ENCODE measurements around the gene FANCG.
A peak's percentile ranks its signal among the peaks of the same experiment; 100 is the strongest.

FANCG gene

DNA sequence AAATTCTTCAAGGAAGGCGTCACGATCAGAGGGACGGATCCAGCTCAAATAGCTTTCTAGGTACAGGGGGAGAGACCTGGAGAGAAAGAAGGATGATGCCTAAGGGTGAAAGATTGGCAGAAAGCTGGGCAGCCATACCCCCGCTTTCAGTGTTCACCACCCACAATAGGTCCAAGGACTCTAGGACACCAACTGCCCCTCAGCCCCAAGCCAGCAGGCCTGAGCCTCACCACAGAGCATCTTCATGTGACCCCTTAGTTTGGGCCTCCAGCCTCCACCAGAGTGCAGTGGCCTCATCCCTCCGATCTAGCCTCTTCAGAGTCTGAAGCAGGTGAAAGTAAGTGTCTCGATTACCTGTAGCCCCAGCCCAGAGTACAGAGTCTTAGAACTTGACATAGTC, 5.6 kb downstream of the FANCG start:
- no peaks in the 10 kb centered on the region for H3K9me3 ChIP-seq (ENCODE audit: insufficient read depth, low read length, severe bottlenecking)
- H3K4me2 ChIP-seq (ENCODE audit: insufficient read depth, low read length) = no peak overlapping the region
- H2AFZ ChIP-seq (ENCODE audit: low read depth, low read length) = no peak overlapping the region
- ATAC-seq (ENCODE audit: insufficient read depth, low read depth) (no peak), DNase-seq (no peak)
- TF ChIP-seq, protein P1, sequence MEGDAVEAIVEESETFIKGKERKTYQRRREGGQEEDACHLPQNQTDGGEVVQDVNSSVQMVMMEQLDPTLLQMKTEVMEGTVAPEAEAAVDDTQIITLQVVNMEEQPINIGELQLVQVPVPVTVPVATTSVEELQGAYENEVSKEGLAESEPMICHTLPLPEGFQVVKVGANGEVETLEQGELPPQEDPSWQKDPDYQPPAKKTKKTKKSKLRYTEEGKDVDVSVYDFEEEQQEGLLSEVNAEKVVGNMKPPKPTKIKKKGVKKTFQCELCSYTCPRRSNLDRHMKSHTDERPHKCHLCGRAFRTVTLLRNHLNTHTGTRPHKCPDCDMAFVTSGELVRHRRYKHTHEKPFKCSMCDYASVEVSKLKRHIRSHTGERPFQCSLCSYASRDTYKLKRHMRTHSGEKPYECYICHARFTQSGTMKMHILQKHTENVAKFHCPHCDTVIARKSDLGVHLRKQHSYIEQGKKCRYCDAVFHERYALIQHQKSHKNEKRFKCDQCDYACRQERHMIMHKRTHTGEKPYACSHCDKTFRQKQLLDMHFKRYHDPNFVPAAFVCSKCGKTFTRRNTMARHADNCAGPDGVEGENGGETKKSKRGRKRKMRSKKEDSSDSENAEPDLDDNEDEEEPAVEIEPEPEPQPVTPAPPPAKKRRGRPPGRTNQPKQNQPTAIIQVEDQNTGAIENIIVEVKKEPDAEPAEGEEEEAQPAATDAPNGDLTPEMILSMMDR (IDR thresholded peaks at IDR 0.05; ENCODE audit: borderline replicate concordance, extremely low read depth, low read length, poor library complexity, severe bottlenecking) = no peak
- no peak for TF ChIP-seq EZH2 (IDR thresholded peaks at IDR 0.05; ENCODE audit: borderline replicate concordance, low read depth, low read length, severe bottlenecking)
- H4K20me1 ChIP-seq (ENCODE audit: insufficient read depth, low read length) = peaks cover 48% of the 10 kb centered on the region
- no peak overlapping the region for H3K27ac ChIP-seq (ENCODE audit: low read length)
- peaks cover 75% of the 10 kb centered on the region for H3K36me3 ChIP-seq (ENCODE audit: insufficient read depth, low read length)
- peaks cover 71% of the 10 kb centered on the region for H3K4me1 ChIP-seq (ENCODE audit: insufficient read depth, low read length)
- no peaks in the 10 kb centered on the region for H3K27me3 ChIP-seq (ENCODE audit: insufficient read depth, low read length, poor library complexity)
- no peak overlapping the region for H3K4me3 ChIP-seq (ENCODE audit: low read depth in 1 of 2, low read length in 2 of 2)
- no peak overlapping the region for H3K9ac ChIP-seq (ENCODE audit: low read depth, low read length)
- H3K79me2 ChIP-seq (ENCODE audit: insufficient read depth, low read length) = peaks cover 68% of the 10 kb centered on the region

DNA sequence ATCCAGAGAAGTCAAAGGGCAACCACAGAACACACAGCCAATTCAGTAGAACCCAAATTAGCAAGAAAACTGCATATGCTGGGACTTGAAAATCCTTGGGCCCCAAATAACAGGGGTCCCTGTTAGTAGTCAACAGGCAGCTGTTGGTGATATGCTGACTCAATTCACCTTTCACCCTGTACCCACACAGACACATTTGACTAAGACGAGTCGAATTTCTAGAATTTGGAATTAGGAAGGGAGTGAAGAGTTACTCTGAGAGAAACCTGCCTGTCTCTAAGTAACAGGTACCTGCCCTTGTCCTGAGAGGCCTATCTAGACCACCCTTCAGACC, 6.5 kb downstream of the FANCG start:
- H3K79me2 ChIP-seq (ENCODE audit: insufficient read depth, low read length) = peaks cover 68% of the 10 kb centered on the region
- peak overlapping the region in 1 of 2 experiments; percentile 82; a peak in 2 of 4 replicates for H3K4me3 ChIP-seq (ENCODE audit: low read depth in 1 of 2, low read length in 2 of 2)
- DNase-seq = no peak
- no peak overlapping the region for H2AFZ ChIP-seq (ENCODE audit: low read depth, low read length)
- no peaks in the 10 kb centered on the region for H3K9me3 ChIP-seq (ENCODE audit: insufficient read depth, low read length, severe bottlenecking)
- peak overlapping the region; percentile 71 for H3K27ac ChIP-seq (ENCODE audit: low read length)
- H3K9ac ChIP-seq (ENCODE audit: low read depth, low read length) = peak overlapping the region; percentile 9; the same call in 1 of the 2 replicates
- no peak for ATAC-seq (ENCODE audit: insufficient read depth, low read depth)
- peaks cover 82% of the 10 kb centered on the region for H3K36me3 ChIP-seq (ENCODE audit: insufficient read depth, low read length)
- peaks cover 63% of the 10 kb centered on the region for H3K4me1 ChIP-seq (ENCODE audit: insufficient read depth, low read length)
- peaks cover 52% of the 10 kb centered on the region for H4K20me1 ChIP-seq (ENCODE audit: insufficient read depth, low read length)
- peak overlapping the region; percentile 67 for H3K4me2 ChIP-seq (ENCODE audit: insufficient read depth, low read length)
- no peaks in the 10 kb centered on the region for H3K27me3 ChIP-seq (ENCODE audit: insufficient read depth, low read length, poor library complexity)
- no peak for TF ChIP-seq EZH2 (IDR thresholded peaks at IDR 0.05; ENCODE audit: borderline replicate concordance, low read depth, low read length, severe bottlenecking)
- TF ChIP-seq, protein P1 (IDR thresholded peaks at IDR 0.05; ENCODE audit: borderline replicate concordance, extremely low read depth, low read length, poor library complexity, severe bottlenecking) = no peak

DNA sequence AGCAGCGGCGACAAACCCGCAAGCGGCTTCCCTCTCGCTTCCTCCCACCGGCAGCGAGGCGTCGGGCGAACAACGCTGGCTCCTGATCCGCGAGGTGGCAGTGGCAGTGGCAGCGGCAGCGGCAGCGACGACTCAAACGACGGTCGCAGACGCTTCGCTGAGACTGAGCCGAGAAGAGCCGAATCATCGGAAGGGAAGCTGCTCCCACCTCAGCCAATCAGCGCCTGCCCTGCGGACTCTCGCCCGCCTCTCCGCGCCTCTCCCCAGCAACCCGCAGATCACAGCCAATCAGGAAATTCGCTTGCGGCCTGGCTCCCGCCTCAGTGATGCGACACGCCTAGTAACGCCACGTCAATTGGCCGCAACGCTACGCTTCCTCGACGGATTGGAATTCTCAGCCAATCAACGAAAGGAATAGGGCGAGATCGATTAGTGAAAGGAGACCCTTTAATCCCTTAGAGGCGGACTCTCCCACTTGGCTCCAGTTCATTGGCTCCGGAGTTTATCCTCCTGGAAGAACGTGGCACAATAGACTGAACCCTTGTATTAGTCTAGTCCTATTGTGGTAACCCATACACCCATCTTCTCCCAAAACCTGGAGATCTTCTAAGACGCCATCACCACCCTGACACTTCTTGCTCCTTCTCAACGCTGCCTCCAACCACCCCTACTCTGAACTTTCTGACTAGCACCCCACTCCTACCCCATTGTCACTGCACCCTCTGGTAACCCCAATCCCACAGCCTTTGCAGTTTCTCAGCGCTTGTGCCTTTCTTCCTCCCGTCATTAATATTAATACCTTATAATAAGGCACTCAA, 7.1 kb downstream of the FANCG start, which contains the start of gene VCP:
VCP (minus strand) TSS at position 165 of the 818 bp plus-strand sequence. CDS start 272 bp downstream, outside the sequence.
- no peak for TF ChIP-seq EZH2 (IDR thresholded peaks at IDR 0.05; ENCODE audit: borderline replicate concordance, low read depth, low read length, severe bottlenecking)
- TF ChIP-seq, protein P1 (IDR thresholded peaks at IDR 0.05; ENCODE audit: borderline replicate concordance, extremely low read depth, low read length, poor library complexity, severe bottlenecking) = no peak
- no peaks in the 10 kb centered on the region for H3K9me3 ChIP-seq (ENCODE audit: insufficient read depth, low read length, severe bottlenecking)
- H3K36me3 ChIP-seq (ENCODE audit: insufficient read depth, low read length) = peaks cover 82% of the 10 kb centered on the region
- DNase-seq (peak; percentile 97), ATAC-seq (ENCODE audit: insufficient read depth, low read depth) (peak; percentile 93)
- peaks cover 57% of the 10 kb centered on the region for H3K4me1 ChIP-seq (ENCODE audit: insufficient read depth, low read length)
- H3K4me3 ChIP-seq (ENCODE audit: low read depth in 1 of 2, low read length in 2 of 2) = peak within 1 kb of the TSS; percentile 82 to 88
- no peaks in the 10 kb centered on the region for H3K27me3 ChIP-seq (ENCODE audit: insufficient read depth, low read length, poor library complexity)
- H2AFZ ChIP-seq (ENCODE audit: low read depth, low read length) = peak within 1 kb of the TSS; percentile 77
- H3K9ac ChIP-seq (ENCODE audit: low read depth, low read length) = peak within 1 kb of the TSS; percentile 98
- peak within 1 kb of the TSS; percentile 91 for H3K27ac ChIP-seq (ENCODE audit: low read length)
- peaks cover 53% of the 10 kb centered on the region for H4K20me1 ChIP-seq (ENCODE audit: insufficient read depth, low read length)
- peak within 1 kb of the TSS; percentile 79 for H3K4me2 ChIP-seq (ENCODE audit: insufficient read depth, low read length)
- peaks cover 68% of the 10 kb centered on the region for H3K79me2 ChIP-seq (ENCODE audit: insufficient read depth, low read length)

Measured in DND-41 (cell line).